ENCODE results near the gene COQ5.
"Not testable (repeated sequence)": the region's sequence is repeated elsewhere in the genome, so short reads cannot be mapped to it uniquely, and the experiment has no call there.

COQ5 gene, protein sequence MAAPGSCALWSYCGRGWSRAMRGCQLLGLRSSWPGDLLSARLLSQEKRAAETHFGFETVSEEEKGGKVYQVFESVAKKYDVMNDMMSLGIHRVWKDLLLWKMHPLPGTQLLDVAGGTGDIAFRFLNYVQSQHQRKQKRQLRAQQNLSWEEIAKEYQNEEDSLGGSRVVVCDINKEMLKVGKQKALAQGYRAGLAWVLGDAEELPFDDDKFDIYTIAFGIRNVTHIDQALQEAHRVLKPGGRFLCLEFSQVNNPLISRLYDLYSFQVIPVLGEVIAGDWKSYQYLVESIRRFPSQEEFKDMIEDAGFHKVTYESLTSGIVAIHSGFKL

DNA sequence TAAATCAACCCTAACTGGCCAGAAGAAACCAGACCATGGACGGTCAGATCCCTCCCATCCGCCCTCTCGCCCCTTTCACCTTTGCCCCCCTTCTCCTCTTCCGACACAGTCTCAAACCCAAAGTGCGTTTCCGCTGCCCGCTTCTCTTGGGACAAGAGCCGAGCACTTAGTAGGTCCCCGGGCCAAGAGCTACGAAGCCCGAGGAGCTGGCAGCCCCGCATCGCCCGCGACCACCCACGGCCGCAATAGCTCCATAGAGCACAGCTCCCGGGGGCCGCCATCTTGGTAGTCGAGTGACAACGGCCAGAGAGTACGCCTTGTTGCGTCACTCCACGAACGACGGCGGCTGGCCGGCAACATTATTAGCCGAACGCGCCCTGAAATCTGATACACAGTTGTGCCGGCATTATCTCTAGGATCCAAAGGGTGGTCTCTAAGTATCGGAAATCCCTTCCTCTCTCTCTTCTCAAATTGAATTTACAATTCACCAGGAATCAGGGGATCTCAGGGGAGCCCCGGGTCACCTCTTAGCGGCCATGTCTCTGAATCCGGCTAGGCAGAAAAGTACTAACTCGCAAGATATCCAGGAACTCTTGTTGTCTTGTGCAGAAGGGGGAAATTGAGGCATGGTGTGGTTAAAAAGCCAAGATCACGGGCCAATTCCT lies at the start of gene COQ5:
Gene COQ5 (minus strand): TSS at position 298 of the 665 bp plus-strand sequence. CDS start 17 bp downstream, at position 281.
- DNase-seq, result peak; percentile 96

DNA sequence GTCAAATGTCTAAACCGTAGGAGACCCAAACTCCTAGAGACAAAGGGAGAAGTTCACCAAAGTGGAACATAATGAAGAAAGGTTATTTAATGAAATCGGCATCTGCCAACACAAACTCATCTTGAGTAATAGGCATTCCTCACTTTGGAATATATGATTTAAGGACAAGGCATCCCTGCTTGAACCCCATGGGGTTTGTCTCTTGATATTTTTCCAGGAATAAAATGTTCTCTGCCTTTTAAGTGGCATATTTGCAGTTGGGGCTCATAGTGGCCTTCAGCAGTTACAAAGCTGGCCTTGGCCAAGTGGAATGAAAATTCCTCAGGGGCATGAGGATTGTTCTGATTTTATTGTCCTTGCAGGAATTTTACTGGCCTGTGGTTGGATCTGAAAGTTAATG lies 45.1 kb upstream of the COQ5 start:
- DNase-seq, result no peak

DNA sequence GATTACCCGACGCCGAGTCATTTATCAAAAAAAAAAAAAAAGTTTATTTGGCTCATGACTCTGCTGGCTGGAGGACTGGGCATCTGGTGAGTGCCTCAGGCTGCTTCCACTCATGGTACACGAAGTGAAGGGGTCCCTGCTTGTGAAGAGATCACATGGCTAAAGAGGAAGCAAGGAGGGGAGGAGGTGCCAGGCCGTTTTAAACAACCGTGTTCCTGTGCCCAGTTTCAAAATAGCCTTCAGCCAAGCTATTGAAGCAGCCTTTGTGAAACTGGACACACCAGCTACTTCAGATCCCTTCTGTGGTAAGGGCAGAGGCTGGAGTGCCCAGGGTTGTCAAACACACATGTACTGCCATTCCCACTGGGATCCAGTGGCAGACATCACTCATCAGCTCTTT lies 44.6 kb upstream of the COQ5 start:
- no peak for DNase-seq

DNA sequence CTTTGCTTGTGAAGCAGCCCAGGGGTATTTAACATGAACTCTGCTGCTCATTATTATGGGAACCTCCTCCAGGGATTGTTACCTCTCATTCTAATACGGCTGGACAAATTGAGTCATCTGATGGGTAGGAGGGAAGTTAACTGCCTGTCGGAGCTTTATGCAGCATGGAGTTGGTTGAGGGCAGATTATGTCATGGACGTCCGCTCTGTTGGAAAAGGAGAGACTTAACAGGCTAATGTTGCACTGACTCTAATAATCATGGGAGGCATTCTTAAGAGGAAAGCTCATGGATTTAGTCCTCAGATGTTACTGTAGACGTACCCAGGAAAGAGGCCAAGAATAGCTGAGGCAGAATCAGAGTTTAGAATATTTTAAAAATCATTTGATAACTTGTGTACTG lies 42.3 kb upstream of the COQ5 start:
- no peak for DNase-seq

DNA sequence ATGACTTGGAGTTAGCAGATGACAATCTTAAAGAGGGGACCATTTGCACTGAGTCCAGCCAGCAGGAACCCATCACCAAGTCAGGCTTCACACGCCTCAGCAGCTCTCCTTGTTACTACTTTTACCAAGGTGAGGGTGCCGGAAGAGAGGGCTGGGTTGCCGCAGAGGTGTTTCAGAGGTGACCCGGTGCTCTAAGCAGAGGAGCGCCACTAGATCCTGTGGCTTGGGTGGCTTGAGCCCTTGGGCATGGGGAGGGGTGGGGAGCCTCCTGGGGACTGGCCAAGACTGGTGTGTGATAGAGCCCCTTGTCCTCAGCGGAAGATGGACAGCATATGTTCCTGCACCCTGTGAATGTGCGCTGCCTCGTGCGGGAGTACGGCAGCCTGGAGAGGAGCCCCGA lies 34.5 kb upstream of the COQ5 start:
- no peak for DNase-seq

DNA sequence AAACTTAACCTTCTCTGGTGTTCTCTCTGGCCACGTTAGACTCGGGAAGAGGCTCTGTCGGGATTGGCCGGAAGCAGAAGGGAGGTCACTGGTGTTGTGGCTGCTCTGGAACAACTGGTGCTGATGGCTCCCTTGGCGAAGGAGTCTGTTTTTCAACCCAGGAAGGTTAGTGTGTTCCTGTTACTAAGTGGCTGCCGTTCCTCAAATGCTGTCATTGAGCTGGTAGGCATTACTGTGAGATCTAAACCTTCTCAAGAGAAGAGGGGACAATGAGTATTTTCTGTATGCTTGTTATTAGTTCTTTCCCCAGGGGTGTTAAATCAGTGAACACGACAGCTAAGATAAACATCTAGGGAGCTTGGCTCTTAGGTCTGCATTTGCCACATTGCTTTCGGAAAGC lies 33.9 kb upstream of the COQ5 start:
- DNase-seq, result no peak

DNA sequence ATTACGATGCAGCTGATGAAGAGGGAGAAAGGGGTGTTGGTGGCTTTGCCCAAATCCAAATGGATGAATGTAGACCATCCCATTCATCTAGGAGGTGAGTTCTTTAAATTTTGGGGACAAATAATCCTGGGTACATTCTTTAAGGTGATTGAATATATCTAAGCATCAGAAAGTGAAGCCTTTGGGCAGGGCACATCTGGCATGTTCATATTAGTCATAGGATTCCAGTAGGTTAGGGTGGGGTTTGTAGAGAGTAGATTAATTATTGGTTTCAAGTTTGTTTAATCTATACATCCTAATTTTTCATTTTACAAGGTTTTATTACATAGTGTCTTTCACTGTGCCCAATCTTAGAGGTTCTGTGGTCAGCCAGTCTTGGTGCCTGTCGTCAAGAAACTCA lies 28.6 kb upstream of the COQ5 start:
- no peak for DNase-seq

DNA sequence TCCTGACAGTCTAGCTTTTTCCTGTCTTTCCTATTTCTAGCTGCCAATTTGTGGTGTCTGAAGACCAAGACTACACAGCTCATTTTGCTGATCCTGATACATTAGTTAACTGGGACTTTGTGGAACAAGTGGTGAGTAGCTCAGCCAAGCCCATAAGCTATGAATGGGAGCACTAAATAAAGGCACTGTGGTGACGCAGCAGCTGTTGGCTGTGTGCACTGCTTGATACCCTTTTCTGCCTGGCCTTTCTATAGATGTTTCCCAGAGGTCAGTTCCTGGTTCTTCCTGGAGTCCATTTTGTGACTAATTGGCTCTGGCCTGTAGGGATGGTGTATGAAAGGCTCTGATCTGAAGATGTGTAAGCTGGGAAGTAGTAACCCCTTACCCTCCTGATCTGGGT lies 25.7 kb upstream of the COQ5 start:
- DNase-seq, result no peak

DNA sequence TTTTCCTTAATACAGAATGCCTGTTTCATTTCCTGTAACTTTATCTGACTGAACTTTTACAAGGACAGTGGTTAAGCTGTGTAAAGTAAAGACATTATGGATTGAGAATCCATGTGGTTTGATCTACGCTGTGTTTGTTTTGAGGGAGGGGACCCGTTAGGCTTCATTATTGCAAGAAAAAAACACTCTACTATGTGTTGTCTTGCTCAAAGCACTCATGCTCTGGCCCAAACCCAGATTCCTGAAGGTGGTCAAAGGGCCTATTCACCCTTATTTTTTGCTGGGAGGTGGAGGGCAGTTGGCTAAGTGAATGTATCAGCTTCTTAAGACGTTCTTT lies 17.1 kb upstream of the COQ5 start:
- no peak for DNase-seq

DNA sequence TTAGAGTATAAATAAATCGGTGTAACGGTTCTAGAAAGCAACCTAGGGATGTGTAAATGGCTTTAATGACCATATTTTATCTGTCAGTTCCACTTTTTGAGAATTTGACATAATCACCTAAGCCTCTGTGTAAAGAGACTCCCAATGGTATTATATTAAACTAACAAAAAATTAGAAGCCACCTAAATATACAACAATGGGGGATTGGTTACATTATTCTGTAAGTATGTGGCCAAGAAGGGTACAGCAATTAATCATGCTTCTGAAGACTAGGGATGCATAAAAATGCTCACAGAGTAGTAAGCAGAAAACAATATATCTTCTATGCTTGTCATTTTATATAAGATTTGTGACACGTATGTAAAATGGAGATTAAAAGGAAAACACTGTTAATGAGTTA lies 15.7 kb upstream of the COQ5 start:
- no peak for DNase-seq

DNA sequence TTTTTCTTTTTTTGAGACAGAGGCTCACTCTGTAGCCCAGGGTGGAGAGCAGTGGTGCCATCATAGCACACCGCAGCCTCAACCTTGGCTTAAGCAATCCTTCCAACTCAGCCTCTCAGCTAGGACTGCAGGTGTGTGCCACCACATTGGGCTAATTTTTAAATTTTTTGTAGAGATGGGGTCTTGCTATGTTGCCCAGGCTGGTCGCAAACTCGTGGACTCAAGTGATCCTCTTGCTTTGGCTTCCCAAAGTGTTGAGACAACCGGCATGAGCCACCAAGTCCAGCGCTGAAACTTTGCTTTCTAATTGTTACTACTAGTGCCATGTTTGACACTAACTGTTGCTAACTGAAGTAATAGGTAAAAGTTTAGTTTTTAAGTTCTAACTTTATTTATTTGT lies 13.2 kb upstream of the COQ5 start:
- no peak for DNase-seq

DNA sequence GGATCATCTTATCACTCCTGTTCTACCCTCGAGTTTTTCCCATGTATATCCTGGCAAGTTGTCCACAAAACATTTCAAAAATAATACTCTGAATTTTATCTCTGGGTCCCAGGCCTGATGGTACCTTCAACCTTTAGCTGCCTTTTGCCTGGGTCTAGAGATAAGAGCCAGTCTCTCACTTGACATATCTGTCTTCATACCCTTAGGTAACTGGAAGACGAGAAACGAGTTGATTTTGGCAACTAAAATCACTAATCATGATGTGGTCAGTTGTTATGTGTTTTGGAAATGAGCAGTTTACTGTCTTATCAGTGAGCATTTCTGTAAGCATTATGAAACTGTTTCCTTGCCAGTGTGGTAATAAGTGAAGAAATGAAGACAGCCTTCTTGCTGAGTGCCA lies 11.5 kb upstream of the COQ5 start:
- no peak for DNase-seq

DNA sequence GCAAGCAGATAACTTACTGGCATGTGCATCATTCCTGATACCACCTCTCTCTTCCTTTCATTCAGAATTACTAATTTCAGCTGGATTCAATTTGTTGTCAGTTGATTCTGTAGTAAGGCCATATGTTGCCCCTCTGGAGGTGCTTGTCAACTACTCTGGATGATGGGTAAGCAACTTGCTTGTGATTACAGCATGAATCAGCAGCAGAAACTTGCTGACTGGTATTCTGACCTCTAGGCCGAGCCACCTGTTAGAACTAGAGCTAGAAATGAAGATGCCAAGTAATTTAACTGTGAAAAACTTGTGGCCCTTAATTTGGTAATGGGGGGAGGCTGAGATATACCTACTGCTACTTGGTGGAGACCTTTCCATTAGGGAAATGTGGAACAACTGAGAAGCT lies 10.3 kb upstream of the COQ5 start:
- DNase-seq, result no peak

DNA sequence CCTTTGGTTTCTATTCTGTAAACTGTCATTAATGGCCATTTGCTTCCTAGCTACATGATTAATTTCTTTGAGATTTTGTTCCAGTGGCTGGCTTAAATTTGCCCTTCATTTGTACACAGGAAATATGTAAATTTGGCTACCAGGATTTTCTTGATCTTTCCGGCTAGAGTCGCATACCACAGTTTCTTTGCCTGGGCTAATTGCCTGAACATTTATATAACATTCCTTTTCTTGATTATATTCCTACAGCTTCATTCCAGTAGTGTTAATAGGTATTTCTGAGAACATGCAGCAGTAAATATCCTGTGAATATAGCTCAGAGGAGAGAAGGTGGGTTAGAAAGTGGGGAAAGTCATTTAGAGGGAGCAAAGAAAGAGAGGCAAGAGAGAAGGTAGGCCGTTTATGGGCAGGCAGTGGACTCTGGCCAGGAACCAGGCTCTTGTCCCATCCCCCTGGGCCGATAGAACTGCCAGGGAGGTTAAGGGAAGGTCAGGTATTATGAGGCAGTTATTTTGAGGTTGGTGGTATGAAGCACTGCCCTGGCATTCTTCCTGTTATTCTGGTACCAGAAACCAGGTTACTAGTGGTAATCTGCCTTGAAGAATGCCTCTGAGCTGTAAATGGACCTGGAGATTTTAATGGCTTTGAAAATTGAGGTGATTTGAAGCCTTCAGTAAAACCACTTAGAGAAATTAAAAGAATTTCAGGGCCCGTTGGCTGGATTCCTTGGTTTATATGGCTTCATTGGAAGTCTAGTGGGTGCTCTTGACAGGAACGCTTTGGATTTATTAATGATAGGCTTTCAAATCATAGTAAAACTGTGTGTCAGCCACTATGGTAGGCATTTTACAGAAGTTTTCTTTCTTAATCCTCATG lies 9.6 kb upstream of the COQ5 start:
- DNase-seq, result no peak

DNA sequence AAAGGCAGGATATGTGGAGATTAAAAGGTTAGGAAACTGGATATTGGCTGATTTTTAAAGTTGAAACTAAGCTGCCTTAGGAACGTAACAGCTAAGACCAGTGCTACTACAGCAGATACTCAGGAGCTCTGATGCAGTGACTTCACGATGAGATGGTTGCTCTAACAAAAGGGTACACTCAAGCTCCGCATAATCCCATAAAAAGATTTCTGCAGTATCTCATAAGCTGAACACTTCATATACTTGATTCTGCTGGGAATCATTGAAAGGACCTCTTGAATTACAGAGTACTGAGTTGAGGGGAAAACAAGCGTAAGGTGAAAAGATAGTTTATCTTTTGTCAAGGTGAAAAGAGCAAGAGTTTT lies 8.9 kb upstream of the COQ5 start:
- DNase-seq, result no peak

DNA sequence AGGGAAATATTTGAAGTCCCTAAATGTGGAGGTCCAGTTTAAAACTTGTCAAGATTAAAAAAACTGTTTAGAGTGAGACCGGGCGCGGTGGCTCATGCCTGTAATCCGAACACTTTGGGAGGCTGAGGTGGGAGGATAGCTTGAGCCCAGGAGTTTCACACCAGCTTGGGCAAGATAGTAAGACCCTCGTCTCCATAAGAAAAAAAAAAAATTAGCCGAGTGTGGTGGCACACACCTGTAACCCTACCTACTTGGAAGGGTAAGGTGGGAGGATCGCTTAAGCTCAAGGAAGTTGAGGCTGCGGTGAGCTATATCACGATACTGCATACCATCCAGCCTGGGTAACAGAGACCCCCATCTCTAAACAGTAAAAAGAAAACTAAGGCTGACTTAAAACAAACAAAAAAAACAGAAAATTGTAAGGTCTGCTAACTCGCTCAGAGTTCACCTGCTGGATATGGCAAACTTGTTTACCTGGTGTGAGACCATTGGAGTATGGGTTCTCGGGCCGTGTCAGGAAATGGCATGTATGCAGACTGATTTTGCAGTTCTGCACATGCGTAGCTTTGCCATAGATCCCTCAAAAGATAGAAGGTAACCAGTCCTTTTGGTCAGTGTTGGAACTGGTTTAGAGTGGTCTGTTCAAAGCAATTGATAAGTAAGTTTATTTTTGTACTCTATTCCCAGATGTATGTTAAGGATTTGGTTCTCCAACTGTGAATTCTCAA lies 7.3 kb upstream of the COQ5 start:
- no peak for DNase-seq

DNA sequence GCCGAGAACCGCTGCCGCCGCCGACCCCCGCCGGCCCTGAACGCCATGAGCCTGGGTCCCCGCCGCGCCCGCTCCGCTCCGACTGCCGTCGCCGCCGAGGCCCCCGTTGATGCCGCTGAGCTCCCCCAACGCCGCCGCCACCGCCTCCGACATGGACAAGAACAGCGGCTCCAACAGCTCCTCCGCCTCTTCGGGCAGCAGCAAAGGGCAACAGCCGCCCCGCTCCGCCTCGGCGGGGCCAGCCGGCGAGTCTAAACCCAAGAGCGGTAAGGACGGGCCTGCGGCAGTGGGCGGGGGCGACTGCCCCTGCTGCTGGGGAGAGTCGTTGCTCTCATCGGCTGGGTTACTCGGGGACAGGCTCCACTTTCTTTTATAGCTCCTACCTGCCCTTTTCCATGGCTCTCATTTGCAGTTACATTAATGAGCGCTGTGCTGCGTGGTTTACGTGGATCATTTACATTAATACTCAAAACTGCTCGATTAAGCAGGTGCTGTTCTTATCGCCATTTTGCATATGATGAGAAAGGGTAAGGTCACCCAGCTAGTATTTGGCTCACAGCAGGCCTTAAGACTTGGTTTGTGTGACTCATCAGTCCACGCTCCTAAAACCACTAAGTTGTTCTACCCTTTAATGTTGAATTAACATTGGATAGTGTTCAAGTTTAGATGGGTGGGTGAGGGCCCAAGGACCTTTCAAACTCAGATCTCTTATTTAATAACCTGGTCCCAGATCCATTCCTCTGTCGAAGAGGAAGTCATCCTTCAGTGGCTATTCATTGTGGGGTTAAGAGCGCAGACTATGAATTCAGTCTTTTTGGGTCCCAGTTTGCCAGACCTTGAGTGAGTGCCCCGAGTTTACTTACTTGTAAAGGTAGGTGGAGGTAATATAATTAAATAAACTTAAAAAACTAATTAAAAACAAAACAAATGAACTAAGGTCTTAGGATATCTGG lies 6.0 kb upstream of the COQ5 start:
- DNase-seq, result no peak

DNA sequence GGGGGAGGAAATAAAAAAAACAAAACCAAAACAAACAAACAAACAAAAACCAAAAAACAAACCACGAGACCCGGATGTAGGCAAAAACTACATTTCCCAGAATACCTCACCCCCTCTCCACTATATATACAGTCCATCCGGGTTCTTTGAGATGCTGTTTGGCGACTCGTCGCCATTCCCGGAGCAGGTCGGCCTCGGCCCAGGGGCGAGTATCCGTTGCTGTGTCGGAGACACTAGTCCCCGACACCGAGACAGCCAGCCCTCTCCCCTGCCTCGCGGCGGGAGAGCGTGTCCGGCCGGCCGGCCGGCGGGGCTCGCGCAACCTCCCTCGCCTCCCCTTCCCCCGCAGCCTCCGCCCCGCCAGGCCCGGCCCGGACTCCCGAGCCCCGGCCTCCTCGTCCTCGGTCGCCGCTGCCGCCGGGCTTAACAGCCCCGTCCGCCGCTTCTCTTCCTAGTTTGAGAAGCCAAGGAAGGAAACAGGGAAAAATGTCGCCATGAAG lies 5.3 kb upstream of the COQ5 start, which contains the start of gene RNF10:
Gene RNF10 (plus strand): TSS at position 154 of the 500 bp plus-strand sequence. CDS start 456 bp downstream, outside the sequence.
- DNase-seq, result peak; percentile 87

DNA sequence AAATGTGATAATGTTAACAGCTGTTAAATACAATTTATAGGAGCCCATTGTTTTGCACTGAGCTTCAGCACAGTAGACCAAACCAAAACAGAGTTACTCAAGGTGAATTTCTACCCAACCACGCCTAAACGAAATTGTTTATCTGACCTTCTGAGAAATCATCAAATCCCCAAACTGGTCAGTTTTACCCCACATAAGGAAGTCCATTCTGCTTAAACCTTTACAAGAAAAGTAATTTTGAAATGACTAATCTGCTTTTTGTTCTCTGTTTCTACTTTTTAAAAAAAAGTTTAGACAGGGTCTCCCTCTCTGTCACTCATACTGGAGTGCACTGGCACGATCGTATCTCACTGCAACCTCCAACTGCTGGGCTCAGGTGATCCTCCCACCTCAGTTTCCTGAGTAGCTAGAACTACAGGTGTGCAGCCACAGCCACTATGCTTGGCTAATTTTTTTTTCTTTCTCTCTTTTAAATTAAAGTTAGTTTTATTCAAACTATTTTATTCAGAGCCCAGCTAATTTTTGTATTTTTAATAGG lies 3.8 kb upstream of the COQ5 start:
- no peak for DNase-seq

DNA sequence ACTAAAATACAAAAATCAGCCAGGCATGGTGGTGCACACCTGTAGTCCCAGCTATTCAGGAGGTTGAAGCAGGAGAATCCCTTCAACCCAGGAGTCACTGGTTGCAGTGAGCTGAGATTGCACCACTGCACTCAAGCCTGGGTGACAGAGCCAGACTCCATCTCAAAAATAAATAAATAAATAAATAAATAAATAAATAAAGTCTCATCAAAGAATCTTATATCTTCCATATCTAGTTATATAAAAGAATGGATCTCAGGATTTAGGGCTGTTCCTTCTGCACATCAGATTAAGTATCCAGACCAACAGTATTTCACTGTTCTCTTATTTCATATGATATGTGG lies 1.4 kb upstream of the COQ5 start:
- not testable (repeated sequence) for DNase-seq

DNA sequence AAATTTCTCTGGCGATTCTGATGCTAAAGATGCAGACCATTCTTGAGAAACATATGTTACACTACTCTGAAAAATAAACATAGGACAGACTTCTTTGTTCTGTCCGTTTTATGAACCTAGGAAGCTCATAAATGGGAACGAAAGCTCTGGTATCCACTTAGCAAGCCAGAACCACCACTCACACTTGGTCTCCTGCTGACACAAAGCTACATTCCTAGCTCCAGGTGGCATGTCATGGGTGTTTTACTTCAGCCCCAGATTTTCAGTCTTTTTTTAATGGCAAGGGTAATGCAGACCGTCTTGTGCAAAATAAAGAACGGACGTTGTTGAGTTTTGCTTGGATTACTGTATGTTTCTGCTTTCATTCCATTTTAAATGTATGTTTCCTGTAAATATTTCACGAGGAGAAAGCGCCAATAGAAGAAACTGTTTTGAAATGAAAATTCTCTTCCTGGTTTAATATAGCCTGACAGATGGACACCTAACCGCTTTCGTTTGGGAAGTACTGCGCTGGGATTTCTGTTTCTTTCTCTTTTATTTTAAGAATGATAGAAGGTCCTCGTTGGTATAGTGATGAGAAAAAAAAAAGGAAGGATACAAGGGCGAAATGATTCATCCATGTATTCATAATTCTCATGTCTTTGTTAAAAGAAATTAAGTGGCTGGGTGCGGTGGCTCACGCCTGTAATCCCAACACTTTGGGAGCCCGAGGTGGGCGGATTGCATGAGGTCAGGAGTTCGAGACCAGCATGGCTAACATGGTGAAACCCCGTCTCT lies 871 bp upstream of the COQ5 start:
- no peak for DNase-seq
